Mesenchymal stem cell (in vitro differentiated cells and primary cell): Measurements from ENCODE around the gene C10orf71.

Experiments
- DNase-seq: peaks from one replicate; pipeline ENCODE4 v3.0.0-alpha.2; 2013
- H2AFZ ChIP-seq: one replicate; pipeline ENCODE4 v1.6.1; 2013; ENCODE audit warnings: low read depth, mild to moderate bottlenecking, control low read depth, inconsistent platforms, low read length, moderate library complexity
- H2AK5ac ChIP-seq: 2 replicates; pipeline ENCODE4 v1.6.1; 2013; ENCODE audit warnings: low read length, moderate library complexity, mild to moderate bottlenecking, inconsistent platforms; ENCODE audit not compliant: severe bottlenecking
- H2BK120ac ChIP-seq: one replicate; pipeline ENCODE4 v1.6.1; 2013; ENCODE audit warnings: low read depth, mild to moderate bottlenecking, inconsistent platforms, low read length, moderate library complexity
- H2BK12ac ChIP-seq, 2 experiments: one replicate each; pipeline ENCODE4 v1.6.1; 2013; ENCODE audit warnings: inconsistent platforms in 2 of 2, low read length in 2 of 2, mild to moderate bottlenecking in 2 of 2, moderate library complexity in 2 of 2, control low read depth in 1 of 2
- H2BK15ac ChIP-seq: one replicate; pipeline ENCODE4 v1.6.1; 2013; ENCODE audit warnings: mild to moderate bottlenecking, low read depth, inconsistent platforms; ENCODE audit not compliant: poor library complexity, severe bottlenecking
- H2BK5ac ChIP-seq: 2 replicates; pipeline ENCODE4 v1.6.1; 2013; ENCODE audit warnings: low read depth, mild to moderate bottlenecking, low read length, control low read depth, inconsistent platforms; ENCODE audit not compliant: poor library complexity, severe bottlenecking
- H3K14ac ChIP-seq, 2 experiments: one replicate each; pipeline ENCODE4 v1.6.1; 2013; ENCODE audit warnings: inconsistent platforms in 2 of 2, low read length in 2 of 2, control low read depth in 1 of 2, mild to moderate bottlenecking in 1 of 2, moderate library complexity in 1 of 2
- H3K18ac ChIP-seq, 2 experiments: one replicate each; pipeline ENCODE4 v1.6.1; 2013; ENCODE audit warnings: inconsistent platforms in 2 of 2, low read length in 2 of 2, control low read depth in 1 of 2, low read depth in 1 of 2, mild to moderate bottlenecking in 1 of 2
- H3K23ac ChIP-seq, 2 experiments: one replicate each; pipeline ENCODE4 v1.6.1; 2013; ENCODE audit warnings: inconsistent platforms in 2 of 2, low read length in 2 of 2, mild to moderate bottlenecking in 2 of 2, moderate library complexity in 2 of 2, control low read depth in 1 of 2
- H3K27ac ChIP-seq: 2 replicates; pipeline ENCODE4 v1.5.1; 2013; ENCODE audit warnings: mild to moderate bottlenecking, moderate library complexity, low read length, control low read depth, inconsistent platforms; ENCODE audit not compliant: poor library complexity, severe bottlenecking
- H3K27me3 ChIP-seq, 2 experiments: 2 replicates each; pipeline versions ENCODE4 v1.6.1 to v1.7.0; 2013; ENCODE audit warnings: low read length in 2 of 2, mild to moderate bottlenecking in 2 of 2, moderate library complexity in 2 of 2, control low read depth in 1 of 2, inconsistent platforms in 1 of 2; ENCODE audit not compliant: control insufficient read depth in 1 of 2, insufficient read depth in 1 of 2
- H3K36me3 ChIP-seq, 2 experiments: 2 replicates each; pipeline versions ENCODE4 v1.6.1 to v1.7.0; 2013; ENCODE audit warnings: low read length in 2 of 2, control low read depth in 1 of 2, inconsistent platforms in 1 of 2, low read depth in 1 of 2, mild to moderate bottlenecking in 1 of 2; ENCODE audit not compliant: insufficient read depth in 2 of 2, control insufficient read depth in 1 of 2
- H3K4ac ChIP-seq, 2 experiments: one replicate each; pipeline ENCODE4 v1.6.1; 2013; ENCODE audit warnings: inconsistent platforms in 2 of 2, low read length in 2 of 2, mild to moderate bottlenecking in 2 of 2, moderate library complexity in 2 of 2, control low read depth in 1 of 2, low read depth in 1 of 2
- H3K4me1 ChIP-seq: 2 replicates; pipeline ENCODE4 v1.6.1; 2013; ENCODE audit warnings: low read depth, low read length, control low read depth; ENCODE audit not compliant: control insufficient read depth, insufficient read depth
- H3K4me2 ChIP-seq: 2 replicates; pipeline ENCODE4 v1.6.1; 2013; ENCODE audit warnings: low read length, mild to moderate bottlenecking, inconsistent platforms; ENCODE audit not compliant: poor library complexity, severe bottlenecking
- H3K4me3 ChIP-seq, 2 experiments: 2 replicates each; pipeline versions ENCODE4 v1.5.1 to v1.7.0; 2013; ENCODE audit warnings: low read length in 2 of 2, mild to moderate bottlenecking in 2 of 2, control low read depth in 1 of 2, low read depth in 1 of 2; ENCODE audit not compliant: insufficient read depth in 1 of 2
- H3K79me1 ChIP-seq: replicated peaks from 2 replicates; pipeline ENCODE4 v1.6.1; 2013; ENCODE audit warnings: mild to moderate bottlenecking, control low read depth, low read length, inconsistent platforms; ENCODE audit not compliant: poor library complexity, severe bottlenecking
- H3K9ac ChIP-seq: 2 replicates; pipeline ENCODE4 v1.7.0; 2013; ENCODE audit warnings: mild to moderate bottlenecking, low read length, moderate library complexity
- H3K9me3 ChIP-seq: 2 replicates; pipeline ENCODE4 v1.7.0; 2013; ENCODE audit warnings: mild to moderate bottlenecking, low read length; ENCODE audit not compliant: control insufficient read depth
- H4K8ac ChIP-seq: one replicate; pipeline ENCODE4 v1.6.1; 2013; ENCODE audit warnings: inconsistent platforms, mild to moderate bottlenecking, low read length, moderate library complexity
- H4K91ac ChIP-seq: one replicate; pipeline ENCODE4 v1.6.1; 2013; ENCODE audit warnings: mild to moderate bottlenecking, low read length, inconsistent platforms
- WGBS: methylation state at CpG from one replicate; pipeline ENCODE4 v1.1.7; 2013; ENCODE audit warnings: mixed read lengths; 5-methylcytosine and 5-hydroxymethylcytosine counted together

Gene C10orf71

GRCh38 chr10:49330127-49330665, 31.2 kb downstream of the C10orf71 start:
- no peak overlapping the region for H2BK120ac ChIP-seq
- no peak overlapping the region for H3K4ac ChIP-seq
- H3K4me3 ChIP-seq, result no peak overlapping the region
- H4K91ac ChIP-seq, result no peak overlapping the region
- no peak overlapping the region for H2BK5ac ChIP-seq
- DNase-seq, result no peak
- H3K4me1 ChIP-seq, result no peaks in the 10 kb centered on the region
- no peak overlapping the region for H4K8ac ChIP-seq
- H3K23ac ChIP-seq, result no peak overlapping the region
- H3K9ac ChIP-seq, result no peak overlapping the region
- peaks cover 0 to 69% of the 10 kb centered on the region in 2 experiments for H3K27me3 ChIP-seq
- WGBS, result 83% methylated on average over 5 of the region's 5 CpGs
- no peaks in the 10 kb centered on the region for H3K9me3 ChIP-seq
- no peak overlapping the region for H3K18ac ChIP-seq
- H3K36me3 ChIP-seq, result no peaks in the 10 kb centered on the region
- no peak overlapping the region for H2AFZ ChIP-seq
- no peak overlapping the region for H3K27ac ChIP-seq
- no peak overlapping the region for H2BK15ac ChIP-seq
- H3K14ac ChIP-seq, result no peak overlapping the region
- H3K4me2 ChIP-seq, result no peak overlapping the region
- H2AK5ac ChIP-seq, result no peak overlapping the region
- H3K79me1 ChIP-seq, result no peaks in the 10 kb centered on the region
- H2BK12ac ChIP-seq, result no peak overlapping the region

GRCh38 chr10:49331431-49331830, 32.5 kb downstream of the C10orf71 start:
- Histone ChIP-seq H4K91ac (no peak overlapping the region), H3K36me3 (no peaks in the 10 kb centered on the region), H2AFZ (no peak overlapping the region), H2BK5ac (no peak overlapping the region), H3K4me2 (no peak overlapping the region), H3K4me1 (no peaks in the 10 kb centered on the region), H3K9ac (no peak overlapping the region), H3K23ac (no peak overlapping the region), H2BK15ac (no peak overlapping the region), H2BK120ac (no peak overlapping the region), H3K79me1 (no peaks in the 10 kb centered on the region), H3K14ac (no peak overlapping the region), H2AK5ac (no peak overlapping the region), H3K18ac (no peak overlapping the region), H3K27ac (no peak overlapping the region), H3K4ac (no peak overlapping the region), H3K9me3 (no peaks in the 10 kb centered on the region), H4K8ac (no peak overlapping the region), H3K27me3 (peaks cover 0 to 71% of the 10 kb centered on the region in 2 experiments), H2BK12ac (no peak overlapping the region), H3K4me3 (no peak overlapping the region)
- DNase-seq, result no peak
- 75% methylated on average over 2 of the region's 3 CpGs for WGBS

GRCh38 chr10:49332333-49332732, 33.4 kb downstream of the C10orf71 start:
- no peak overlapping the region for H3K23ac ChIP-seq
- WGBS, result 83% methylated on average over 4 of the region's 4 CpGs
- H3K4ac ChIP-seq, result no peak overlapping the region

GRCh38 chr10:49332768-49333167, 33.8 kb downstream of the C10orf71 start:
- Histone ChIP-seq H3K23ac (no peak overlapping the region), H2BK12ac (no peak overlapping the region), H3K27ac (no peak overlapping the region), H2AK5ac (no peak overlapping the region), H4K91ac (no peak overlapping the region), H3K4me3 (no peak overlapping the region), H3K4ac (no peak overlapping the region), H3K79me1 (no peaks in the 10 kb centered on the region), H3K18ac (no peak overlapping the region), H2AFZ (no peak overlapping the region), H3K9me3 (no peaks in the 10 kb centered on the region), H4K8ac (no peak overlapping the region), H2BK120ac (no peak overlapping the region), H3K9ac (no peak overlapping the region), H3K36me3 (no peaks in the 10 kb centered on the region), H3K27me3 (peaks cover 0 to 70% of the 10 kb centered on the region in 2 experiments), H2BK15ac (no peak overlapping the region), H3K4me1 (no peaks in the 10 kb centered on the region), H2BK5ac (no peak overlapping the region), H3K4me2 (no peak overlapping the region), H3K14ac (no peak overlapping the region)
- DNase-seq, result no peak
- 74% methylated on average over 6 of the region's 6 CpGs for WGBS

More at GRCh38 chr10:49332333-49332732, 33.4 kb downstream of the C10orf71 start:
- H2BK120ac ChIP-seq, result no peak overlapping the region
- no peak overlapping the region for H2AFZ ChIP-seq
- DNase-seq, result no peak
- H3K4me3 ChIP-seq, result no peak overlapping the region
- no peak overlapping the region for H3K9ac ChIP-seq
- H2BK12ac ChIP-seq, result no peak overlapping the region
- H3K36me3 ChIP-seq, result no peaks in the 10 kb centered on the region
- H2AK5ac ChIP-seq, result no peak overlapping the region
- H3K18ac ChIP-seq, result no peak overlapping the region
- no peak overlapping the region for H4K91ac ChIP-seq
- no peak overlapping the region for H3K14ac ChIP-seq
- H3K9me3 ChIP-seq, result no peaks in the 10 kb centered on the region
- no peaks in the 10 kb centered on the region for H3K79me1 ChIP-seq
- no peaks in the 10 kb centered on the region for H3K4me1 ChIP-seq
- H2BK5ac ChIP-seq, result no peak overlapping the region
- H3K4me2 ChIP-seq, result no peak overlapping the region
- H2BK15ac ChIP-seq, result no peak overlapping the region
- H4K8ac ChIP-seq, result no peak overlapping the region
- no peak overlapping the region for H3K27ac ChIP-seq
- peaks cover 0 to 72% of the 10 kb centered on the region in 2 experiments for H3K27me3 ChIP-seq
